Measurements from ENCODE around the gene EFL1. TPM values are rescaled to one million over a fixed set of nuclear protein-coding genes. Genes with fewer than 3 reads are reported as not detected.
A peak's percentile ranks its signal among the peaks of the same experiment; 100 is the strongest.

Gene EFL1
- total and polyA plus RNA-seq, 4 donors: 3.2 to 10.1 (median 6.1) TPM

DNA sequence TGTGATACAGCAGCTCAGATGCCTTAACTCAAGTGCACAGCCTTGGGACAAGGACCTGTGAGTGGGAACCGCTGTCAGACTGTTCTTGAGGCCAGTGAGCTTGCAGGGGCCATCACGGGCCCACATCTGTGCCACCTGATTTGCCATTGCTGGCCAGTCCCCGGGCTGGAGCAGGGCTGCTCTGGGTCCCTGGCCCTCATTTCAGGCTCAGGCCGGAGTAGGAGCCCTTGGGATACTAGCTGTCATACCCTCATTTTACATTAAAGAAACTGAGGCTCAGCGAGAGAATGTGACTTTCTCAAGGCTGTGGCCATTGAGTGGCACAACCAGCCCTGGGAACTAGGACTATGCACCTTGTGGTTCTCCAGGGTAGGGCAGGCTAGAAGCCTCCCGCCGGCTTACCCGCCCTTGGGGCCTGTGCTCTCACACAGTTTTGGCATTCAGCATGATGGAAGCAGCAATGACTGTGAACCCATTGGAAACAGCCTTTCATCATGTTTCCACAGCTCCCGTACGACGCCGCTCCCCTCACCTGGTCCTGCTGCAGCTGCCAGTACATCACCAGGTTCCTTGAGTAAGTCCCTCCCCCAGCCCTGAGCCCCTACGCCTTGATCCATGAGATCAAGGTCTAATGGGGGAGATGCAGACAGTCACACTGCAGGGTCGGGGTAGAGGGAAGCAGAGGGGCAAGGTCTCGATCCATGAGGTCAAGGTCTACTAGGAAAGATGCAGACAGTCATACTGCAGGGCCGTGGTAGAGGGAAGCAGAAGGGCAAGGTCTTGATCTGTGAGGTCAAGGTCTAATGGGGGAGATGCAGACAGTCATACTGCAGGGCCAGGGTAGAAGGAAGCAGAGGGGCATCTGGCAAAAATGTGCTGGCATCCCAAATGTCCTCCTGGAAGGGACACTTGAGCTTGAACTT, 44.5 kb upstream of the EFL1 start:
- TF ChIP-seq SP1 (IDR thresholded peaks at IDR 0.05) (no peak), YY1 (IDR thresholded peaks at IDR 0.05) (no peak), TAF1 (conservative IDR thresholded peaks at IDR 0.05) (no peak), NR2F2 (IDR thresholded peaks at IDR 0.05) (no peak)
- no peaks in the 10 kb centered on the region for H3K27me3 ChIP-seq (ENCODE audit: control insufficient read depth in 4 of 4, insufficient read depth in 4 of 4, low read length in 3 of 4)
- no peak overlapping the region for H3K4me3 ChIP-seq (ENCODE audit: low read depth in 1 of 3, low read length in 3 of 3)
- no peaks in the 10 kb centered on the region for H3K4me1 ChIP-seq (ENCODE audit: control insufficient read depth in 4 of 4, insufficient read depth in 4 of 4, low read length in 3 of 4)
- WGBS: 88% methylated on average over 16 of the region's 16 CpGs
- H3K27ac ChIP-seq (ENCODE audit: low read depth in 1 of 2, low read length in 2 of 2): no peak overlapping the region
- no peaks in the 10 kb centered on the region for H3K9me3 ChIP-seq (ENCODE audit: control insufficient read depth in 4 of 4, low read length in 3 of 4)
- H3K9ac ChIP-seq (ENCODE audit: low read depth in 1 of 2, low read length in 2 of 2): no peak overlapping the region
- DNase-seq (ENCODE audit: low spot score): peak; percentile 26
- H3K36me3 ChIP-seq (ENCODE audit: control insufficient read depth in 4 of 4, insufficient read depth in 3 of 4, low read depth in 1 of 4, low read length in 3 of 4): no peaks in the 10 kb centered on the region

DNA sequence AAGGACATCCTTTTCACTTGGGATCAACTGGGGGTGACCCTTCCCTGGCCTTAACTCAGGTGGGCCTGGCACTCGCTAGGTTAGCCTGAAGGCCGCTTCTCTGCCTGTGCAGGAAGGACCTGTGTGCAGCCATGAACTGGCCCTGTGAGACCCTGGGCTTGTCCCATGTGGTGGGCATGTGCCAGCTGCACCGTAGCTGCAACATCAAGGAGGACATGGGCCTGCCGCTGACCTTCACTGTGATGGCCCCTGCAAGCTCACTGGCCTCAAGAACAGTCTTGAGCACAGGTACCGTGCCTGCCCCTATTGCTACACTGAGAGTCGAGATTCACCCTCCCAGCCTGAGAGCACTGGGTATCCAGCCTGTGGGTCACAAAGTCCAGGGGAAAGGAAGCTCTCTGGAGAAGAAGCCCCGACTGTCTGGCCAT, 43.1 kb upstream of the EFL1 start:
- Histone ChIP-seq H3K27me3 (ENCODE audit: control insufficient read depth in 4 of 4, insufficient read depth in 4 of 4, low read length in 3 of 4) (no peaks in the 10 kb centered on the region), H3K9ac (ENCODE audit: low read depth in 1 of 2, low read length in 2 of 2) (no peak overlapping the region), H3K36me3 (ENCODE audit: control insufficient read depth in 4 of 4, insufficient read depth in 3 of 4, low read depth in 1 of 4, low read length in 3 of 4) (no peaks in the 10 kb centered on the region), H3K4me3 (ENCODE audit: low read depth in 1 of 3, low read length in 3 of 3) (no peak overlapping the region), H3K9me3 (ENCODE audit: control insufficient read depth in 4 of 4, low read length in 3 of 4) (no peaks in the 10 kb centered on the region), H3K27ac (ENCODE audit: low read depth in 1 of 2, low read length in 2 of 2) (no peak overlapping the region), H3K4me1 (ENCODE audit: control insufficient read depth in 4 of 4, insufficient read depth in 4 of 4, low read length in 3 of 4) (no peaks in the 10 kb centered on the region)
- 83% methylated on average over 7 of the region's 7 CpGs for WGBS
- TF ChIP-seq, protein P1, sequence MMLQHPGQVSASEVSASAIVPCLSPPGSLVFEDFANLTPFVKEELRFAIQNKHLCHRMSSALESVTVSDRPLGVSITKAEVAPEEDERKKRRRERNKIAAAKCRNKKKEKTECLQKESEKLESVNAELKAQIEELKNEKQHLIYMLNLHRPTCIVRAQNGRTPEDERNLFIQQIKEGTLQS (IDR thresholded peaks at IDR 0.05): no peak
- no peak for TF ChIP-seq GABPA (IDR thresholded peaks at IDR 0.05 in 1 of 2, conservative IDR thresholded peaks at IDR 0.05 in 1 of 2)
- TF ChIP-seq FOXA1 (IDR thresholded peaks at IDR 0.05): no peak
- no peak for TF ChIP-seq RAD21 (IDR thresholded peaks at IDR 0.05)
- no peak for TF ChIP-seq HNF4A (conservative IDR thresholded peaks at IDR 0.05)
- no peak for TF ChIP-seq EGR1 (IDR thresholded peaks at IDR 0.05; ENCODE audit: low read depth in 2 of 2)
- no peak for TF ChIP-seq NR2F2 (IDR thresholded peaks at IDR 0.05)
- TF ChIP-seq SP1 (IDR thresholded peaks at IDR 0.05): no peak
- TF ChIP-seq FOXA2 (IDR thresholded peaks at IDR 0.05): no peak
- no peak for TF ChIP-seq JUND (IDR thresholded peaks at IDR 0.05)
- TF ChIP-seq, protein P2, sequence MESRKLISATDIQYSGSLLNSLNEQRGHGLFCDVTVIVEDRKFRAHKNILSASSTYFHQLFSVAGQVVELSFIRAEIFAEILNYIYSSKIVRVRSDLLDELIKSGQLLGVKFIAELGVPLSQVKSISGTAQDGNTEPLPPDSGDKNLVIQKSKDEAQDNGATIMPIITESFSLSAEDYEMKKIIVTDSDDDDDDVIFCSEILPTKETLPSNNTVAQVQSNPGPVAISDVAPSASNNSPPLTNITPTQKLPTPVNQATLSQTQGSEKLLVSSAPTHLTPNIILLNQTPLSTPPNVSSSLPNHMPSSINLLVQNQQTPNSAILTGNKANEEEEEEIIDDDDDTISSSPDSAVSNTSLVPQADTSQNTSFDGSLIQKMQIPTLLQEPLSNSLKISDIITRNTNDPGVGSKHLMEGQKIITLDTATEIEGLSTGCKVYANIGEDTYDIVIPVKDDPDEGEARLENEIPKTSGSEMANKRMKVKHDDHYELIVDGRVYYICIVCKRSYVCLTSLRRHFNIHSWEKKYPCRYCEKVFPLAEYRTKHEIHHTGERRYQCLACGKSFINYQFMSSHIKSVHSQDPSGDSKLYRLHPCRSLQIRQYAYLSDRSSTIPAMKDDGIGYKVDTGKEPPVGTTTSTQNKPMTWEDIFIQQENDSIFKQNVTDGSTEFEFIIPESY (IDR thresholded peaks at IDR 0.05): no peak
- TF ChIP-seq HNF4G (IDR thresholded peaks at IDR 0.05): no peak
- TF ChIP-seq, protein P3, sequence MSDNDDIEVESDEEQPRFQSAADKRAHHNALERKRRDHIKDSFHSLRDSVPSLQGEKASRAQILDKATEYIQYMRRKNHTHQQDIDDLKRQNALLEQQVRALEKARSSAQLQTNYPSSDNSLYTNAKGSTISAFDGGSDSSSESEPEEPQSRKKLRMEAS (IDR thresholded peaks at IDR 0.05): no peak
- TF ChIP-seq YY1 (IDR thresholded peaks at IDR 0.05): no peak
- TF ChIP-seq, protein P4, sequence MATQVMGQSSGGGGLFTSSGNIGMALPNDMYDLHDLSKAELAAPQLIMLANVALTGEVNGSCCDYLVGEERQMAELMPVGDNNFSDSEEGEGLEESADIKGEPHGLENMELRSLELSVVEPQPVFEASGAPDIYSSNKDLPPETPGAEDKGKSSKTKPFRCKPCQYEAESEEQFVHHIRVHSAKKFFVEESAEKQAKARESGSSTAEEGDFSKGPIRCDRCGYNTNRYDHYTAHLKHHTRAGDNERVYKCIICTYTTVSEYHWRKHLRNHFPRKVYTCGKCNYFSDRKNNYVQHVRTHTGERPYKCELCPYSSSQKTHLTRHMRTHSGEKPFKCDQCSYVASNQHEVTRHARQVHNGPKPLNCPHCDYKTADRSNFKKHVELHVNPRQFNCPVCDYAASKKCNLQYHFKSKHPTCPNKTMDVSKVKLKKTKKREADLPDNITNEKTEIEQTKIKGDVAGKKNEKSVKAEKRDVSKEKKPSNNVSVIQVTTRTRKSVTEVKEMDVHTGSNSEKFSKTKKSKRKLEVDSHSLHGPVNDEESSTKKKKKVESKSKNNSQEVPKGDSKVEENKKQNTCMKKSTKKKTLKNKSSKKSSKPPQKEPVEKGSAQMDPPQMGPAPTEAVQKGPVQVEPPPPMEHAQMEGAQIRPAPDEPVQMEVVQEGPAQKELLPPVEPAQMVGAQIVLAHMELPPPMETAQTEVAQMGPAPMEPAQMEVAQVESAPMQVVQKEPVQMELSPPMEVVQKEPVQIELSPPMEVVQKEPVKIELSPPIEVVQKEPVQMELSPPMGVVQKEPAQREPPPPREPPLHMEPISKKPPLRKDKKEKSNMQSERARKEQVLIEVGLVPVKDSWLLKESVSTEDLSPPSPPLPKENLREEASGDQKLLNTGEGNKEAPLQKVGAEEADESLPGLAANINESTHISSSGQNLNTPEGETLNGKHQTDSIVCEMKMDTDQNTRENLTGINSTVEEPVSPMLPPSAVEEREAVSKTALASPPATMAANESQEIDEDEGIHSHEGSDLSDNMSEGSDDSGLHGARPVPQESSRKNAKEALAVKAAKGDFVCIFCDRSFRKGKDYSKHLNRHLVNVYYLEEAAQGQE (IDR thresholded peaks at IDR 0.05): no peak
- no peak for TF ChIP-seq TAF1 (conservative IDR thresholded peaks at IDR 0.05)
- no peak for TF ChIP-seq RXRA (IDR thresholded peaks at IDR 0.05)
- TF ChIP-seq, protein P5, sequence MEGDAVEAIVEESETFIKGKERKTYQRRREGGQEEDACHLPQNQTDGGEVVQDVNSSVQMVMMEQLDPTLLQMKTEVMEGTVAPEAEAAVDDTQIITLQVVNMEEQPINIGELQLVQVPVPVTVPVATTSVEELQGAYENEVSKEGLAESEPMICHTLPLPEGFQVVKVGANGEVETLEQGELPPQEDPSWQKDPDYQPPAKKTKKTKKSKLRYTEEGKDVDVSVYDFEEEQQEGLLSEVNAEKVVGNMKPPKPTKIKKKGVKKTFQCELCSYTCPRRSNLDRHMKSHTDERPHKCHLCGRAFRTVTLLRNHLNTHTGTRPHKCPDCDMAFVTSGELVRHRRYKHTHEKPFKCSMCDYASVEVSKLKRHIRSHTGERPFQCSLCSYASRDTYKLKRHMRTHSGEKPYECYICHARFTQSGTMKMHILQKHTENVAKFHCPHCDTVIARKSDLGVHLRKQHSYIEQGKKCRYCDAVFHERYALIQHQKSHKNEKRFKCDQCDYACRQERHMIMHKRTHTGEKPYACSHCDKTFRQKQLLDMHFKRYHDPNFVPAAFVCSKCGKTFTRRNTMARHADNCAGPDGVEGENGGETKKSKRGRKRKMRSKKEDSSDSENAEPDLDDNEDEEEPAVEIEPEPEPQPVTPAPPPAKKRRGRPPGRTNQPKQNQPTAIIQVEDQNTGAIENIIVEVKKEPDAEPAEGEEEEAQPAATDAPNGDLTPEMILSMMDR (IDR thresholded peaks at IDR 0.05; ENCODE audit: low read depth, low read length, missing input control): no peak
- DNase-seq (ENCODE audit: low spot score): peak; percentile 12

Measured in liver (tissue), 9 donors.